Esophagus muscularis mucosa (tissue), 4 donors: ENCODE data around the gene CLTA. TPM values are rescaled to one million over a fixed set of nuclear protein-coding genes. Genes with fewer than 3 reads are reported as not detected.
A peak's percentile ranks its signal among the peaks of the same experiment; 100 is the strongest.

Experiments used
- DNase-seq: peaks from one replicate; pipeline ENCODE4 v3.0.0-alpha.2; 2017; ENCODE audit errors: extremely low spot score
- H3K27ac ChIP-seq, 4 donors: fragments of 200-600 bp; sonication (generic); replicated peaks in 1 of 4; 1 replicate in 3 of 4; 2 replicates in 1 of 4; pipeline ENCODE4 v1.5.1; 2016 to 2019; ENCODE audit warnings: mild to moderate bottlenecking in 1 of 4
- H3K27me3 ChIP-seq, 4 donors: fragments of 200-600 bp; sonication (generic); one replicate each; pipeline versions ENCODE4 v1.5.1 to v1.6.0; 2016 to 2019
- H3K36me3 ChIP-seq, 4 donors: fragments of 200-600 bp; sonication (generic); one replicate each; pipeline ENCODE4 v1.5.1; 2016 to 2019
- H3K4me1 ChIP-seq, 4 donors: fragments of 200-600 bp; sonication (generic); one replicate each; pipeline ENCODE4 v1.5.1; 2016 to 2019
- H3K4me3 ChIP-seq, 4 donors: fragments of 200-600 bp; sonication (generic); 1 replicate in 2 of 4; 2 replicates in 2 of 4; pipeline ENCODE4 v1.5.1; 2016 to 2019; ENCODE audit warnings: mild to moderate bottlenecking in 4 of 4, moderate library complexity in 1 of 4
- H3K9me3 ChIP-seq, 4 donors: fragments of 200-600 bp; sonication (generic); 1 replicate in 3 of 4; 2 replicates in 1 of 4; pipeline ENCODE4 v1.5.1; 2016 to 2019
- EP300 ChIP-seq: sonication (generic); formaldehyde crosslinking; IDR thresholded peaks from one replicate; pipeline ENCODE4 v1.6.1; 2017; ENCODE audit warnings: antibody characterized with exemption
- POLR2A ChIP-seq: fragments of 450-650 bp; IDR thresholded peaks from one replicate; pipeline ENCODE4 v1.6.1; 2017; ENCODE audit warnings: antibody characterized with exemption, moderate library complexity, mild to moderate bottlenecking, low read depth
- POLR2AphosphoS5 ChIP-seq, 2 donors: sonication (generic); formaldehyde crosslinking; IDR thresholded peaks; one replicate each; pipeline ENCODE4 v1.6.1; 2017; ENCODE audit warnings: antibody characterized with exemption in 2 of 2
- WGBS: methylation state at CpG from one replicate; pipeline ENCODE4 v1.1.5; 2018; 5-methylcytosine and 5-hydroxymethylcytosine counted together
- intact Hi-C: fragments of 100-400 bp; cut with DNase I; formaldehyde crosslinking; loops from one replicate; pipeline ENCODE4 v1.15.1; 2023
- total RNA-seq, 4 donors: library from RNA; depleted of rRNA; stranded (reverse); fragments of >200 nt; gene quantifications; one replicate each; pipeline versions ENCODE4 v1.1.0 to v1.2.1, GENCODE V29; 2016
- TF ChIP-seq, protein P1 (sequence below), 3 experiments: fragments of 200-600 bp in 2 of 3; fragments of 450-650 bp in 1 of 3; sonication (generic) in 2 of 3; IDR thresholded peaks; one replicate each; pipeline ENCODE4 v1.5.1; 2017 to 2019; ENCODE audit warnings: antibody characterized with exemption in 3 of 3, mild to moderate bottlenecking in 2 of 3, moderate library complexity in 1 of 3

Gene CLTA
- total RNA-seq, 4 donors from 2014 or later: 125 to 178 (median 159) TPM

GRCh38 chr9:36194326-36195000, 3.7 kb downstream of the CLTA start:
- TF ChIP-seq EP300 (no peak), POLR2A (no peak), POLR2AphosphoS5 (IDR thresholded peaks at IDR 0.05) (no peak)
- TF ChIP-seq, protein P1, sequence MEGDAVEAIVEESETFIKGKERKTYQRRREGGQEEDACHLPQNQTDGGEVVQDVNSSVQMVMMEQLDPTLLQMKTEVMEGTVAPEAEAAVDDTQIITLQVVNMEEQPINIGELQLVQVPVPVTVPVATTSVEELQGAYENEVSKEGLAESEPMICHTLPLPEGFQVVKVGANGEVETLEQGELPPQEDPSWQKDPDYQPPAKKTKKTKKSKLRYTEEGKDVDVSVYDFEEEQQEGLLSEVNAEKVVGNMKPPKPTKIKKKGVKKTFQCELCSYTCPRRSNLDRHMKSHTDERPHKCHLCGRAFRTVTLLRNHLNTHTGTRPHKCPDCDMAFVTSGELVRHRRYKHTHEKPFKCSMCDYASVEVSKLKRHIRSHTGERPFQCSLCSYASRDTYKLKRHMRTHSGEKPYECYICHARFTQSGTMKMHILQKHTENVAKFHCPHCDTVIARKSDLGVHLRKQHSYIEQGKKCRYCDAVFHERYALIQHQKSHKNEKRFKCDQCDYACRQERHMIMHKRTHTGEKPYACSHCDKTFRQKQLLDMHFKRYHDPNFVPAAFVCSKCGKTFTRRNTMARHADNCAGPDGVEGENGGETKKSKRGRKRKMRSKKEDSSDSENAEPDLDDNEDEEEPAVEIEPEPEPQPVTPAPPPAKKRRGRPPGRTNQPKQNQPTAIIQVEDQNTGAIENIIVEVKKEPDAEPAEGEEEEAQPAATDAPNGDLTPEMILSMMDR (IDR thresholded peaks at IDR 0.05): no peak
- H3K4me3 ChIP-seq: no peak overlapping the region
- peaks cover 36 to 63% (median 49%) of the 10 kb centered on the region in 4 donors for H3K4me1 ChIP-seq
- H3K27ac ChIP-seq: peak overlapping the region in 1 of 4 donors; percentile 0
- WGBS: 39% methylated on average over 4 of the region's 4 CpGs
- DNase-seq: no peak
- H3K9me3 ChIP-seq: no peaks in the 10 kb centered on the region
- no peaks in the 10 kb centered on the region for H3K27me3 ChIP-seq
- intact Hi-C loops: loop anchor here (5.0 to 10.0 kb wide), 2 partner anchors 60 to 133 kb away; partner anchors contain the start of gene GNE
- peaks cover 17 to 35% (median 27%) of the 10 kb centered on the region in 4 donors for H3K36me3 ChIP-seq

GRCh38 chr9:36204906-36205547, 14.3 kb downstream of the CLTA start:
- Histone ChIP-seq H3K36me3 (peaks cover 73 to 99% (median 96%) of the 10 kb centered on the region in 4 donors), H3K4me1 (peaks cover 32 to 39% (median 34%) of the 10 kb centered on the region in 4 donors), H3K9me3 (no peaks in the 10 kb centered on the region), H3K4me3 (no peak overlapping the region), H3K27ac (no peak overlapping the region), H3K27me3 (no peaks in the 10 kb centered on the region)
- intact Hi-C loops: no loop called here
- DNase-seq: no peak
- TF ChIP-seq, protein P1 (IDR thresholded peaks at IDR 0.05): peak in 1 of 3 experiments; percentile 9
- TF ChIP-seq POLR2AphosphoS5 (IDR thresholded peaks at IDR 0.05): no peak
- 80% methylated on average over 8 of the region's 11 CpGs for WGBS

DNA sequence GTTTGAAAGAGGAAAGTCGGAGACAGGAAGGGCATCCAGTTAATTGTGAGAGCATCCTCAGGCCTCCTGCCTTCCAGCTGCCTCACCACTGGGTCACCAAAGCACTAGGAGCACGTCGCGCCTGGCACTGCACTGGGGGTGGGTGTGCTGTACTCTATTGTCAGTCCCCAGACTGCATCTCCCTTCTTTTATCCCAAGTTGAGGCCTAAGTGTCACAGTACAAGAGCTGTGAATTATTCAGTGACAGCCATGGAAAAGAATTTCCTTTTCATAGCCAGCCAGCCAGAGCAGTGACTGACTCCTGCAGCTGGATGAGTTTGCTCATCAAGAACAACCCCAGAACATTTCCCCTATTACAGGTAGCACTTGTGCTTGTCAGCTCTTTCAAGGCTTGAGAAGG, 16.3 kb downstream of the CLTA start:
- no peak for DNase-seq
- Histone ChIP-seq H3K4me1 (peaks cover 50 to 56% (median 53%) of the 10 kb centered on the region in 4 donors), H3K27me3 (no peaks in the 10 kb centered on the region), H3K4me3 (no peak overlapping the region), H3K9me3 (no peaks in the 10 kb centered on the region), H3K27ac (no peak overlapping the region), H3K36me3 (peaks cover 67 to 99% (median 89%) of the 10 kb centered on the region in 4 donors)
- WGBS: 76% methylated on average over 4 of the region's 4 CpGs
- TF ChIP-seq POLR2A: no peak
- TF ChIP-seq, protein P1 (IDR thresholded peaks at IDR 0.05): no peak
- no peak for TF ChIP-seq POLR2AphosphoS5 (IDR thresholded peaks at IDR 0.05)
- no peak for TF ChIP-seq EP300
- intact Hi-C loops: no loop called here

- Histone ChIP-seq H3K27me3 (no peaks in the 10 kb centered on the region), H3K36me3 (peaks cover 66 to 99% (median 89%) of the 10 kb centered on the region in 4 donors), H3K27ac (peak overlapping the region in 2 of 4 donors; percentile 12 to 21), H3K4me3 (no peak overlapping the region), H3K4me1 (peaks cover 53 to 62% (median 56%) of the 10 kb centered on the region in 4 donors), H3K9me3 (no peaks in the 10 kb centered on the region)
- 57% methylated on average over 1 of the region's 1 CpG for WGBS
- no peak for DNase-seq
- TF ChIP-seq POLR2A (no peak), EP300 (no peak), POLR2AphosphoS5 (IDR thresholded peaks at IDR 0.05) (no peak)
- TF ChIP-seq, protein P1 (IDR thresholded peaks at IDR 0.05): no peak
- intact Hi-C loops: no loop called here
Observed at GRCh38 chr9:36207546-36208012, 16.9 kb downstream of the CLTA start.
